Measurements from ENCODE around the gene PCDH11Y. TPM values are rescaled to one million over a fixed set of nuclear protein-coding genes. Genes with fewer than 3 reads are reported as not detected.

PCDH11Y gene
- total RNA-seq, 1 donor from 2014 or later, result not detected

Small RNA genes lying within 50 kb of the gene (small RNA-seq; reads per million reads assigned to genes)
- gene RNU2-57P (ENCODE audit: low replicate concordance) (not detected), gene SNX3P1Y (ENCODE audit: low replicate concordance) (not detected)

All from tongue (tissue), 2 donors.